Pulmonary artery endothelial cell (primary cell): ENCODE results near the gene SGMS1. TPM values are rescaled to one million over a fixed set of nuclear protein-coding genes. Genes with fewer than 3 reads are reported as not detected.

Experiments
- DNase-seq: peaks from one replicate; pipeline ENCODE4 v3.0.0-alpha.2; 2011; ENCODE audit warnings: low read depth, low spot score
- total RNA-seq: library from RNA; depleted of rRNA; stranded (reverse); fragments of >200 nt; gene quantifications from 2 replicates; pipeline ENCODE4 v1.2.3, GENCODE V29; 2014

The SGMS1 gene
- total RNA-seq, 1 donor from 2014 or later = 34.2 TPM

GRCh38 chr10:50314169-50315071 is 309.3 kb downstream of the SGMS1 start:
- DNase-seq = no peak

- no peak for DNase-seq
Measured at GRCh38 chr10:50312464-50313437, 311.0 kb downstream of the SGMS1 start.

GRCh38 chr10:50310560-50311174 is 313.1 kb downstream of the SGMS1 start:
- no peak for DNase-seq

DNA sequence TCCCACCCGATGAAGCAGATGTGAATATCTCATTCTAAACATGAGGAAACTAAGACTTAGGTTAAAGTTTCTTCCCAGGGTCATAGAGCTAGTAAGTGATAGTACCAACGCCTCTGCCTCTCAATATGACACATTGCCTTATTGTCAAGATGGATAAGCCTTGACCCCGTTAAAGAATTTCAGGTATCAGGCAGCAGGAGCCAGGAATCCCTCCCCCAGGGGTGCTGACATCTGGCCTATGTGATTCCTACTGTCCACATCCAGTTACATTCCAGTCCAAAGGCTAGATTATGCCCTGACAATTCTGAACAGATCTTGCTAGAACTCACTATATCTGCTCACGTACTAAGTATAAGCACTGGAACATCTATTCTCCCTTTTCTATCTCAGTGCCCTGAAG is 314.4 kb downstream of the SGMS1 start:
- no peak for DNase-seq

- no peak for DNase-seq
Measured at GRCh38 chr10:50304660-50305059, 319.1 kb downstream of the SGMS1 start.

- DNase-seq = no peak
Measured at GRCh38 chr10:50299948-50300669, 323.6 kb downstream of the SGMS1 start.

DNA sequence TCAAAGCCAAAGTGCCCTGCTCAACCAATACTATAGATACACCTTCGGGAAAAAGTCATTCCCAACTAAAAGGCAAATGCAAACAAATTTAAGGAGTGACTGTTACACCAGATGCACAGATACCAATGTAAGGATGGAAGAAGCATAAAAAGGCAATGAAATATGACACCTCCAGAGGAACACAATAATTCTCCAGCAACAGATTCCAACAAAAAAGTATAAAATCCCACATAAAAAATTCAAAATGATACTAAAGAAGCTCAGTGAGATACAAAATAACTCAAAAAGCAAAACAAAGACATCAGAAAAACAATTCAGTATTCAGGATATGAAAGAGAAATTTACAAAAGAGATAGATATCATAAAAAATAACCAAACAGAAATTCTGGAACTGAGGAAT is 328.4 kb downstream of the SGMS1 start:
- DNase-seq = no peak

DNA sequence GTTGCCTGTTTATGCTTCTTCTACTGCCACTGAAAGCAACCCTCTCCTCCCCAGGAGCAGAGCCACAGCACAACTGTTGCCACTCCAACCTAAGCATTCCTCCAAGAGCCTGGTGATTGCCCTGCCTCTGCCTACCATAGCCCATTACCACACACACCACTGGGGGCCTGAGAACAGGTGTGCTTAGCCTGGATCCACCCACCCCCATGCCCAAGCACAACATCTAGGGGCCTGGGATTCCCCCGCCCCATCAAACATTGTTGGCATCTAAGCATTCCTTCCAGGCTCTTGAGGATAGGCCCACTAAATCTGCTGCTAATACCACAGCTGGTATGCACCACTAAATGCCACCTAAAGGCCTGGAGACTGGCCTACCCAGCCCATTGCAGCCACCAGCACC is 329.2 kb downstream of the SGMS1 start:
- DNase-seq = no peak

GRCh38 chr10:50293513-50294313 is 330.0 kb downstream of the SGMS1 start:
- no peak for DNase-seq

GRCh38 chr10:50291261-50291850 is 332.4 kb downstream of the SGMS1 start:
- no peak for DNase-seq

- no peak for DNase-seq
Measured at GRCh38 chr10:50289196-50289595, 334.6 kb downstream of the SGMS1 start.

GRCh38 chr10:50286996-50287803 is 336.6 kb downstream of the SGMS1 start:
- DNase-seq = no peak

DNA sequence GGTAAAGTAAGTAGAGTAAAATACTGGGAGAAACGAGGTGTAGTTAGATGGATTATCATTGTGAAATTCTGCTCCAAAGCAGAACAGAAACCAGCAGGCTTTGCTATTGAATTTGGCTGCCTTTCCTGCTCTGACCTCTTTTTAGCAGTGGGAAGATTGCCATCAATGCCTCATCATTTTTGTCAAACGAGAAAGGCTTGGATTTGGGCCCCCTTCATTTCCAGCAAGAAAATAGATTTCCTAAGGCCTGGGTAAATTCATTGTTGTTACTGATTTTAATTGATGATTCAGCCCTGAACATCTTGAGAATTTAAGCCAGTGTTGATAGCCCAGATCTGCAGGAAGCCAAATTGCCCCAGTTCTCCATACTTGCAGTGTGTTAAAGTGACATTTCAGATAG is 337.2 kb downstream of the SGMS1 start:
- no peak for DNase-seq

GRCh38 chr10:50281967-50282522 is 341.7 kb downstream of the SGMS1 start:
- DNase-seq = no peak

- no peak for DNase-seq
Measured at GRCh38 chr10:50281210-50281966, 342.4 kb downstream of the SGMS1 start.

GRCh38 chr10:50280049-50280841 is 343.5 kb downstream of the SGMS1 start:
- DNase-seq = no peak

- no peak for DNase-seq
Measured at GRCh38 chr10:50279489-50279888, 344.3 kb downstream of the SGMS1 start.
